AG04449 (cell line): ENCODE data around the gene ITSN2.

Experiments used
- CTCF ChIA-PET: fragments of 350-600 bp; formaldehyde crosslinking; extraction: SDS; loops from one replicate; lab custom pipeline; 2021; ENCODE audit warnings: antibody characterized with exemption; lab: Yijun Ruan, JAX
- POLR2A ChIA-PET: fragments of 400-600, 350-600 bp; formaldehyde crosslinking; extraction: SDS; loops from one replicate; lab custom pipeline; 2020; ENCODE audit warnings: antibody characterized with exemption, inconsistent platforms; lab: Yijun Ruan, JAX
- DNase-seq: peaks from one replicate; pipeline ENCODE4 v3.0.0-alpha.2; 2010; ENCODE audit warnings: low read depth, low spot score
- H3K4me3 ChIP-seq: 2 replicates; pipeline ENCODE4 v1.5.1; 2011; ENCODE audit warnings: low read depth, mild to moderate bottlenecking, control low read depth, low read length
- TF ChIP-seq, protein P1 (sequence below): IDR thresholded peaks from one replicate; pipeline ENCODE4 v1.5.1; 2011; ENCODE audit warnings: mild to moderate bottlenecking, moderate library complexity, low read length, control low read depth, inconsistent platforms; ENCODE audit not compliant: insufficient read depth; ENCODE audit errors: missing control alignments

ITSN2 gene

DNA sequence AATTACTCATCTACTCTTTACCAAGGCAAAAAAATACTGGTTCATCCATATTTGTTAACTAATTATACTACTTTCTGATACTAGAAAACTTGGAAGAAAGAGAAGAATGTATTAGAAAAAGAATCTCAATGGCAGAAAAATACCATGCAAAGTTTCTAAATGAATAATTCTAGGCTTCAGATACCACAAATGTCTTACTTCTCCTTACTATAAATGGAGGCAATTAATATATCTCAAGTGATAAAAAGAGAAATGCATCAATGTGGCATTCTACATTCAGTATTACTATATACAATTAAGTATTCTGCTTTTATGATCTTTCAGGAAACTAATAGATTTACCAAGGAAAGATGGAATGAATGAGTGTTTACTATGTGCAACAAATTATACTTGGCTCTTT, 85.5 kb downstream of the ITSN2 start:
- ChIA-PET POLR2A (no interaction called here), CTCF (no interaction called here)
- DNase-seq: no peak
- H3K4me3 ChIP-seq: no peak overlapping the region
- TF ChIP-seq, protein P1, sequence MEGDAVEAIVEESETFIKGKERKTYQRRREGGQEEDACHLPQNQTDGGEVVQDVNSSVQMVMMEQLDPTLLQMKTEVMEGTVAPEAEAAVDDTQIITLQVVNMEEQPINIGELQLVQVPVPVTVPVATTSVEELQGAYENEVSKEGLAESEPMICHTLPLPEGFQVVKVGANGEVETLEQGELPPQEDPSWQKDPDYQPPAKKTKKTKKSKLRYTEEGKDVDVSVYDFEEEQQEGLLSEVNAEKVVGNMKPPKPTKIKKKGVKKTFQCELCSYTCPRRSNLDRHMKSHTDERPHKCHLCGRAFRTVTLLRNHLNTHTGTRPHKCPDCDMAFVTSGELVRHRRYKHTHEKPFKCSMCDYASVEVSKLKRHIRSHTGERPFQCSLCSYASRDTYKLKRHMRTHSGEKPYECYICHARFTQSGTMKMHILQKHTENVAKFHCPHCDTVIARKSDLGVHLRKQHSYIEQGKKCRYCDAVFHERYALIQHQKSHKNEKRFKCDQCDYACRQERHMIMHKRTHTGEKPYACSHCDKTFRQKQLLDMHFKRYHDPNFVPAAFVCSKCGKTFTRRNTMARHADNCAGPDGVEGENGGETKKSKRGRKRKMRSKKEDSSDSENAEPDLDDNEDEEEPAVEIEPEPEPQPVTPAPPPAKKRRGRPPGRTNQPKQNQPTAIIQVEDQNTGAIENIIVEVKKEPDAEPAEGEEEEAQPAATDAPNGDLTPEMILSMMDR: no peak

DNA sequence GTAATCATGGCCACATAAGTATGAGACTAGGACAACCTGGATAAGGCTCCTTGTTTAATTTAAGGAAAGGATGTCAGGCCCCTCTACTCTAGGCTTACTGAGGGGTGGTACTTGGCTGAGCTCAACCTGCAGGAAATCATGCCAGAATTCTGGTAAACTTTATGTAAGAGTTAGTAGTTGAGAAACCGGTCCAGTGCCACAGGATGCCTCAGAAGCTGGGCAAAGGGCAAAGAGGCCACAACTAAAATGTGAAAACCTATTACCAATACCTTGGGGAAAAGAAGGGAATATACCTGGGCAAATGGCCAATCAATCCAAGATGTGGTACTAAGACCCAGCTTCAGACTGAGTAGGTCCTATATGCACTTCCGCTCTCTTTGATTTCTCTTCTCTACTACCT, 86.7 kb downstream of the ITSN2 start:
- ChIA-PET POLR2A (no interaction called here), CTCF (no interaction called here)
- TF ChIP-seq, protein P1: no peak
- no peak for DNase-seq
- no peak overlapping the region for H3K4me3 ChIP-seq

DNA sequence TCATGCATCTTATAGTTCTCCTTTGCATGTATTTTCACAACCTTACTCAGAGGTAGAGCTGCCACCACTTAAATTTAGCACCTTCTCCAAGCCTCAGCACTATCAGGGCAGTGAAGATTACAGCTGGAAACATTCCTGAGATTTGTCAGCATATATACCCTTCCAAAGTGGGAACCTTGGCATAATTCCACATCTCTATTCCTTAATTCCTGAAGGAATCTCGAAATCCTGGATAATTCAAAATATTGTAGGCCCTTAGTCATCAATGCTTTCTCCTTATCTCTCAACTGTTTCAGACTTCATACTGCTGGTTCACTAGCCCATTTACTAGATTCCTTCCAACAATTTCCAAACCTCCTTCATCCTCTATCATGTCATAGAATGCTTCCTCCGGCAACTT, 87.4 kb downstream of the ITSN2 start:
- DNase-seq: no peak
- POLR2A ChIA-PET: no interaction called here
- TF ChIP-seq, protein P1: no peak
- CTCF ChIA-PET: no interaction called here
- no peak overlapping the region for H3K4me3 ChIP-seq

DNA sequence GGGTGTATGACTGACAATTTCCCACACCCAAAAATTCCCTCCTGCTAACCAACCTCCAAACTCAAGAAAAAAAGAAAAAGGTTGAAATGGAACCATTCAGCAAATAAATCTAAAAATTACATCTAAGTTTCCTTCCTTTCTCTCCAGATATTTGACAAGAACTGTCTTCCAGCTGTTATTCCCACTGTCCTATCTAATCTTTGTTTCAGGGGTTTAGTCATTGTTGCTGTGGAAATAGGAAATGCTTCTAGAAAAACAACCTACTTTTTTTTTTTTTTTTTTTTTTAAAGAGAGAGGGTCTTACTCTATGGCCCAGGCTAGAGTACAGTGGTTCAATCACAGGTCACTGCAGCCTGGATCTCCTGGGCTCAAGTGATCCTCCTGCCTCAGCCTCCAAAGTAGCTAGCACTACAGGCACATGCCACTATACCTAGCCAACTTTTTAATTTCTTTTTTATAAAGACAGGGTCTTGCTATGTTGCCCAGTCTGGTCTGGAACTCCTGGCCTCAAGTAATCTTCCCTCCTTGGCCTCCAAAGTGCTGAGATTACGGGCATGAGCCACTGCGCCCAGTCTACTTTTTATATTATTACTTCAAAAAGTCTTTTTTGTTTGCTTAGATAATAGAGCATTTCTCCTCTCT, 88.1 kb downstream of the ITSN2 start:
- POLR2A ChIA-PET: no interaction called here
- no peak overlapping the region for H3K4me3 ChIP-seq
- TF ChIP-seq, protein P1: no peak
- DNase-seq: no peak
- CTCF ChIA-PET: no interaction called here

DNA sequence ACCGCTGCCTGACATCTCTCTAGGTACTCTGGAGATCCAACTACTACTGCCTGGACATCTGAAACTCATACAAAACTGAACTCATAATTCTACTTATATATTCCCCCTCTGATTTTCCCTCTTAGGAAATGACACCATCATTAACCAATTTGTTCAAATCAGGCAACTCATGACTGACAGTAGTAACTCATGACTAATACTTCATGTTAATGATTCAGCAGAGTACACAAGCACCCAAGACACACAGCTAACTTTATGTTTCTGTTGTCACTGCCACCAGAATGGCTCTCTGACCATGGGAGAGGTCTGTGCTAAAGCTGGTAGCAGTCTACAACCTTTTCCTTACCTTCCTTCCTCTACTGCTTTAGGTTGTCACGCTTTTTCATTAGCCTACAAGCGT, 91.1 kb downstream of the ITSN2 start:
- POLR2A ChIA-PET: no interaction called here
- DNase-seq: no peak
- TF ChIP-seq, protein P1: no peak
- no peak overlapping the region for H3K4me3 ChIP-seq
- CTCF ChIA-PET: no interaction called here

DNA sequence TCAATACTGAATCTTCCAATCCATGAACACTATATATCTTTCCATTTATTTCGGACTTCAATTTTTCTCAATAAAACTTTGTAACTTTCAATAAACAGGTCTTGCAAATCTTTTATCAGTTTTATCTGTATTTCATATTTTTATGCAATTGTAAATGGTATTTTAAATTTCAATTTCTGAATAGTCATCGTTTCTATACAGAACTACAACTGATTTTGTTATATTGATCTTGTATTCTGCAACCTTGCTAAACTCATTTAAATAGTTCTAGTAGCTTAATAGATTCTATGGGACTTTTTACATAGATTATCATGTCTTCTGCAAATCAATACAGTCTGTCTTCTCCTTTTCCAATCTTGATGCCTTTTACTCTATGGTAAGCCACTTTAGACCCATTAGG, 95.1 kb downstream of the ITSN2 start:
- no peak for DNase-seq
- no peak overlapping the region for H3K4me3 ChIP-seq
- CTCF ChIA-PET: no interaction called here
- POLR2A ChIA-PET: no interaction called here
- TF ChIP-seq, protein P1: no peak
